Fibroblast of villous mesenchyme (primary cell): ENCODE data around the gene NALCN. TPM values are rescaled to one million over a fixed set of nuclear protein-coding genes. Genes with fewer than 3 reads are reported as not detected.
A peak's percentile ranks its signal among the peaks of the same experiment; 100 is the strongest.

Source experiments
- DNase-seq: peaks from one replicate; pipeline ENCODE4 v3.0.0-alpha.2; 2010; ENCODE audit warnings: low read depth
- H3K4me3 ChIP-seq: 2 replicates; pipeline ENCODE4 v1.5.1; 2011; ENCODE audit warnings: low read depth, mild to moderate bottlenecking, low read length
- total RNA-seq: library from RNA; depleted of rRNA; stranded (reverse); fragments of >200 nt; gene quantifications from 2 replicates; pipeline ENCODE4 v1.2.3, GENCODE V29; 2012
- TF ChIP-seq, protein P1 (sequence below): IDR thresholded peaks from 2 replicates; pipeline ENCODE4 v1.5.1; 2012; ENCODE audit warnings: low read depth, mild to moderate bottlenecking, low read length; ENCODE audit not compliant: insufficient read depth

NALCN gene
- total RNA-seq, 1 donor = 1.7 TPM

DNA sequence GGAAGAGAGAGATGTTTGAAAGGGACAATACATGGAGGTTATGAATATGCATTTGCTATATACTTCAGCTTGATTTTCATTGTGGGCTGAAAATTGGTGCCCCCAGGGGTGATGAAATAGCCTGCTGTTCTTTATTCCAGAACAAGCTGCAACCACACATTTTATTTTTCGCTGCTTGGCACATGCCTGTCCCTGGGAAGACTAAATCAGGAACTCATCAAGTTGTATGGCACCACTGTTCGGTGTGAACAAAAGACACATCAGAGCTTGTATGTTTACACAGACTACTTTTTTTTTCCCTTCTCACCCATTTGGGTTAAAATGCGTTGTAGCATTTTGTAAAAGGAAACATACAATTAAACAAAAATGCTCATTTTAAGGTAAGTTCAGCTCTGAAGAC is 230.7 kb downstream of the NALCN start:
- no peak for DNase-seq
- H3K4me3 ChIP-seq = no peak overlapping the region
- TF ChIP-seq, protein P1, sequence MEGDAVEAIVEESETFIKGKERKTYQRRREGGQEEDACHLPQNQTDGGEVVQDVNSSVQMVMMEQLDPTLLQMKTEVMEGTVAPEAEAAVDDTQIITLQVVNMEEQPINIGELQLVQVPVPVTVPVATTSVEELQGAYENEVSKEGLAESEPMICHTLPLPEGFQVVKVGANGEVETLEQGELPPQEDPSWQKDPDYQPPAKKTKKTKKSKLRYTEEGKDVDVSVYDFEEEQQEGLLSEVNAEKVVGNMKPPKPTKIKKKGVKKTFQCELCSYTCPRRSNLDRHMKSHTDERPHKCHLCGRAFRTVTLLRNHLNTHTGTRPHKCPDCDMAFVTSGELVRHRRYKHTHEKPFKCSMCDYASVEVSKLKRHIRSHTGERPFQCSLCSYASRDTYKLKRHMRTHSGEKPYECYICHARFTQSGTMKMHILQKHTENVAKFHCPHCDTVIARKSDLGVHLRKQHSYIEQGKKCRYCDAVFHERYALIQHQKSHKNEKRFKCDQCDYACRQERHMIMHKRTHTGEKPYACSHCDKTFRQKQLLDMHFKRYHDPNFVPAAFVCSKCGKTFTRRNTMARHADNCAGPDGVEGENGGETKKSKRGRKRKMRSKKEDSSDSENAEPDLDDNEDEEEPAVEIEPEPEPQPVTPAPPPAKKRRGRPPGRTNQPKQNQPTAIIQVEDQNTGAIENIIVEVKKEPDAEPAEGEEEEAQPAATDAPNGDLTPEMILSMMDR = no peak

GRCh38 chr13:101181076-101181685 is 235.1 kb downstream of the NALCN start:
- TF ChIP-seq, protein P1 = no peak
- DNase-seq = no peak
- no peak overlapping the region for H3K4me3 ChIP-seq

GRCh38 chr13:101179021-101179420 is 237.3 kb downstream of the NALCN start:
- DNase-seq = no peak
- TF ChIP-seq, protein P1 = no peak
- no peak overlapping the region for H3K4me3 ChIP-seq

DNA sequence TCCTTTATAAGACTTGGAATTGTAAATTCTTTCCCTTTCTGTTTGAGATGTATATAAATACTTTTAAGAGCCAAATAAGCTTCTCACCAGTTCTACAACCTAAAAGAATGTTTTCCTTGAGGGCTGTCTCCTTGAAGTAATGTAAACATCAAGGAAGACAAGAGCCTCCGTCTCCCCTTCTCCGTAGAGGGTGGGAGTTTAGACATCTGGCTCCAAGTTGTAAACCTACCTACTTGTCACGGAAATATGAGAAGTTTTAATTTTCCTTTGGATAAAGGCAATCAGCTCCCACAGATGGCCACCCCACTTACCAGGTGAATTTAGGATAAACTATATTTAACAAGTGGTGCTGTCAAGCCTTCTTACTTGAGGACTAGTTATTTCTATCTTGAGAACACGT is 237.9 kb downstream of the NALCN start:
- TF ChIP-seq, protein P1 = no peak
- DNase-seq = peak; percentile 8
- H3K4me3 ChIP-seq = no peak overlapping the region

DNA sequence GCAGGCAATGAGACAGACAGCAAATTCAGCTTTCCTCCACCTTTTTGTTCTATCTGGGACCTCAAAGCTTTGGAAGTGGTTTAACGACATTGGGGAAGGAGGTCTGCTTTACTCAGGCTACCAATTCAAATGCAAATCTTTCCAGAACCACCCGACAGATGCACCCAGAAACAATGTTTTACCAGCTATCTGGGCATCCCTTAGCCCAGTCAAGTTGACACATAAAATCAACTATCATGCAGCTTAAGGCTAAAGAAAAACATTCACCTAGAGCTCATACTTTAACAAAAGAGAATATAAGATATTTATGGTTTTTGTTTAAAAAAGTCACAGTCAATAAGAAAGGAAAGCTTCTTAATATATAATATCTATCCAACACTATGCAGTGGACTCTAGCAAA is 246.0 kb downstream of the NALCN start:
- H3K4me3 ChIP-seq = no peak overlapping the region
- TF ChIP-seq, protein P1 = no peak
- DNase-seq = no peak

DNA sequence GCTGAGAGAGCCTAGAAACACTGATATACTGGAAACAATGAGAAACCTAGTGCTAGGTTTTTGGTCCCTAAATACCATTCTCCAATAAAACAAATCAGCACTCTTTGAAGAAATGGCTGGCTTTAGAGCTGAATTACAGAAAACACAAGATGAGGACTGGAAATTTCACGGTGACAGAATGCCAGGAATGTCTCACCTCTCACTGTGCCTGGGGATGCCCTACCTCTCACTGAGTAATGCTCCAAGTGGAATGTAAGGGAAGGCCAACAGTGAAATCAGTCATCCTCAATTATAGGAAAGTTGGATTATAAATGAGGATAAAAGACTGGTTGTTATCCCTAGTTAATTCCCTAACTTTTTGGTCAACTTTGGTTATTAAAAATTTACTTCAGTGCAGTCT is 259.0 kb downstream of the NALCN start:
- H3K4me3 ChIP-seq = no peak overlapping the region
- no peak for DNase-seq
- TF ChIP-seq, protein P1 = no peak

GRCh38 chr13:101155920-101156319 is 260.4 kb downstream of the NALCN start:
- DNase-seq = no peak
- TF ChIP-seq, protein P1 = peak; percentile 63
- H3K4me3 ChIP-seq = no peak overlapping the region
